Glomerular visceral epithelial cell (primary cell): ENCODE data around the gene DNM2.
"Not testable (repeated sequence)": the region's sequence is repeated elsewhere in the genome, so short reads cannot be mapped to it uniquely, and the experiment has no call there.

Source experiments
- DNase-seq: peaks from one replicate; pipeline ENCODE4 v3.0.0-alpha.2; 2016; ENCODE audit errors: extremely low spot score

Gene DNM2

GRCh38 chr19:10866495-10866894, 148.6 kb downstream of the DNM2 start:
- no peak for DNase-seq

- DNase-seq, result no peak
These were observed 151.1 kb downstream of the DNM2 start for GRCh38 chr19:10868872-10869547.

- not testable (repeated sequence) for DNase-seq
These were observed 152.0 kb downstream of the DNM2 start for GRCh38 chr19:10869872-10870311.

GRCh38 chr19:10870501-10870954, 152.6 kb downstream of the DNM2 start:
- DNase-seq, result no peak

GRCh38 chr19:10870955-10871603, 153.2 kb downstream of the DNM2 start, which contains the start of gene CARM1:
Gene CARM1 (plus strand): TSS chr19:10871553. CDS start chr19:10871703, 150 bp downstream.
- peak; percentile 99 for DNase-seq

- DNase-seq, result peak; percentile 33
These were observed 154.0 kb downstream of the DNM2 start for GRCh38 chr19:10871711-10872545.

- DNase-seq, result no peak
These were observed 154.7 kb downstream of the DNM2 start for GRCh38 chr19:10872546-10873107.

GRCh38 chr19:10874024-10874423, 156.1 kb downstream of the DNM2 start:
- no peak for DNase-seq

- DNase-seq, result no peak
These were observed 158.8 kb downstream of the DNM2 start for GRCh38 chr19:10876459-10877240.

- not testable (repeated sequence) for DNase-seq
These were observed 159.7 kb downstream of the DNM2 start for GRCh38 chr19:10877608-10878007.

GRCh38 chr19:10878253-10878652, 160.4 kb downstream of the DNM2 start:
- DNase-seq, result no peak
